ENCODE results near the gene HSD17B1.
"Not testable (repeated sequence)": the region's sequence is repeated elsewhere in the genome, so short reads cannot be mapped to it uniquely, and the experiment has no call there.

HSD17B1 gene

DNA sequence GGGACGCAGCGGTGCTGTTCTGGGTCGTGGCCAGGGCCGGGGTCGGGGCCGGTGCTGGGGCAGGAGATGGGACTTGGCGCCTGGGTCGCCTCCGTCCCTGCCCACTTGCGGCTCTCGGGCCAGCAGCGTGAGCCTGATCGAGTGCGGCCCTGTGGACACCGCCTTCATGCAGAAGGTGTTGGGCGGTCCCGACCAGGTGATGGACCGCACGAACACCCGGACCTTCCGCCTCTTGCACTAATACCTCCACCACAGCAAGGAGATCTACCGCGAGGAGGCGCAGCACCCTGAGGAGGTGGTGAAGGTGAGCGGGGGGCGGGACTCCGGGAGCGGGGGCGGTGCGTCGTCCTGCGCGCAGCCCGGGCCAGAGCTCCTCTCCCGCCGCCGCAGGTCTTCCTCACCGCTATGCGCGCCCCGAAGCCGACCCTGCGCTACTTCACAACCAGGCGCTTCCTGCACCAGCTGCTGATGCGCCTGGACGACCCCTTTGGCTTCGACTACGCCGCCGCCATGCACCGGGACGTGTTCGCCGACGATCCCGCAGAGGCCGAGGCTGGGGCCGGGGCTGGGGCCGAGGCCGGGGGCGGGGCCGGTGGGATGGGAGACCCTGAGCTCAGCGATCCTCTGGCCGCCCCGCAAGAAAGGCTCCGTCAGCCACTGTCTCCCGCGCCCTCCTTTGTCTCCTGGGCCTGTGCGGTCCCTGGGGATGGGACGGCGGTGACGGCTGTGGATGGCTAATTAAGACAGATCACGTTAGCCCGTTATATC is 4.5 kb upstream of the HSD17B1 start:
- peak; percentile 56 for DNase-seq (ENCODE audit: low read depth)

DNA sequence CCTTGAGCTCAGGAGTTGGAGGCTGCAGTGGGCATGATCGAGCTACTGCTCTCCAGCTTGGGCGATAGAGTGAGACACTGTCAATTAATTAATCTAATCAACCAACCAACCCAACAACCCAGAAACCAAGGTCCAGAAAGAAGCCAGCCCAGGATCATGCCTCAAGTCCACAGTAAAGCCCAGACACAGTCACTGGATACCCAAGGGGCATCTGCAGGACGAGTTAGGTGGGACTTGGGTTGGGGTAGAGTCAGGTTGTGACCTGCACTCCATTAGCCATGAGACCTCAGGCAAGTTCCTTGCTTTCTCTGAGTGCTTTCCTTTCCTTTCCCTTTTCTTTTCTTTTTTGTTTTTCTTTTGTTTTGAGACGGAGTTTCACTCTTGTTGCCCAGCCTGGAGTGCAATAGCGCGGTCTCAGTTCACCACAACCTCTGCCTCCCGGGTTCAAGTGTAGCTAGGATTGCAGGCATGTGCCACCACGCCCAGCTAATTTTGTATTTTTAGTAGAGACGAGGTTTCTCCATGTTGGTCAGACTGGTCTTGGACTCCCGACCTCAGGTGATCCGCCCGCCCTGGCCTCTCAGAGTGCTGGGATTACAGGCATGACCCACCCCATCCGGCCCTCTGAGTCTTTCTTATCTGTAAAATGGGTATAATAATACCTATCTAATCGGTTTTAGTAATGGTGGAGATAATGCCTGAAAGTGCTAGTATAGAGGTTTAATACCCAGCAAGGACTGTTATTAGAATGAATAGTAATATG is 3.5 kb upstream of the HSD17B1 start:
- no peak for DNase-seq (ENCODE audit: low read depth)

DNA sequence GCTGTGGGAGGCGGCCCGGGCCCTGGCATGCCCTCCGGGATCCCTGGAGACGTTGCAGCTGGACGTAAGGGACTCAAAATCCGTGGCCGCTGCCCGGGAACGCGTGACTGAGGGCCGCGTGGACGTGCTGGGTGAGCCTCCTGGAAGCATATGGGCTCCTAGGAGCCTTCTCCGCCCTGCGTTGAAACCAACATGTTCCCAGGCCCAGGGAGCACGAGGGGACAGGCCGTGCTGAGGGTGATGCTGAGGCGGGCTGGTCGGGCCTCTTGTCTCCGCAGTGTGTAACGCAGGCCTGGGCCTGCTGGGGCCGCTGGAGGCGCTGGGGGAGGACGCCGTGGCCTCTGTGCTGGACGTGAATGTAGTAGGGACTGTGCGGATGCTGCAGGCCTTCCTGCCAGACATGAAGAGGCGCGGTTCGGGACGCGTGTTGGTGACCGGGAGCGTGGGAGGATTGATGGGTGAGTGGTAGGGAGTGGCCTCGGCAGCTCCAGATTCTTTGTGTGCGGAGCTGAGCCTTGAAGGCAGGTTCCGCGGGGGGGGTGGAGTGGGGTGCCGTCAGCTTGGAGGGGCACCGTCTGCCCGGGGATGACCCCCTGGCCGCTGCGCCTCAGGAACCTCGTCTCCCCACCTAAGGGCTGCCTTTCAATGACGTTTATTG is 567 bp downstream of the HSD17B1 start:
- DNase-seq (ENCODE audit: low read depth), result no peak

DNA sequence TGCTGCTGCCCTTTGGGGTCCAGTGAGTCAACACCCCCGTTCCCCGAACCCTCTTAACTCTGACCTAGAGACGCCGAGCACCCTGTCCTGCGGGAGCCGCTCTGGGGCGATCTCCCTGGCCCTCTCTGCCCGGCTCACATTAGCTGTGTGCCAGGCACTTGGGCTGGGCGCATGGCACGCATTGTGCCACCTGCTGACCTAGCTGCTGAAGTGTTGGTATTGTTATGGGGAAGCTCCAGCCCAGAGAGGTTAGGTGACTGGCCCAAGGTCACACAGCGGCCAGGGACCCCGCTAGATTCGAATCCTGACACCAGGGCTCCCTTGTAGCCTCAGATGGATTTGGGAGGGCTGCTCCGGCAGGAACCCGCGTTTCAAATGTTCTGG is 1.1 kb downstream of the HSD17B1 start:
- no peak for DNase-seq (ENCODE audit: low read depth)

DNA sequence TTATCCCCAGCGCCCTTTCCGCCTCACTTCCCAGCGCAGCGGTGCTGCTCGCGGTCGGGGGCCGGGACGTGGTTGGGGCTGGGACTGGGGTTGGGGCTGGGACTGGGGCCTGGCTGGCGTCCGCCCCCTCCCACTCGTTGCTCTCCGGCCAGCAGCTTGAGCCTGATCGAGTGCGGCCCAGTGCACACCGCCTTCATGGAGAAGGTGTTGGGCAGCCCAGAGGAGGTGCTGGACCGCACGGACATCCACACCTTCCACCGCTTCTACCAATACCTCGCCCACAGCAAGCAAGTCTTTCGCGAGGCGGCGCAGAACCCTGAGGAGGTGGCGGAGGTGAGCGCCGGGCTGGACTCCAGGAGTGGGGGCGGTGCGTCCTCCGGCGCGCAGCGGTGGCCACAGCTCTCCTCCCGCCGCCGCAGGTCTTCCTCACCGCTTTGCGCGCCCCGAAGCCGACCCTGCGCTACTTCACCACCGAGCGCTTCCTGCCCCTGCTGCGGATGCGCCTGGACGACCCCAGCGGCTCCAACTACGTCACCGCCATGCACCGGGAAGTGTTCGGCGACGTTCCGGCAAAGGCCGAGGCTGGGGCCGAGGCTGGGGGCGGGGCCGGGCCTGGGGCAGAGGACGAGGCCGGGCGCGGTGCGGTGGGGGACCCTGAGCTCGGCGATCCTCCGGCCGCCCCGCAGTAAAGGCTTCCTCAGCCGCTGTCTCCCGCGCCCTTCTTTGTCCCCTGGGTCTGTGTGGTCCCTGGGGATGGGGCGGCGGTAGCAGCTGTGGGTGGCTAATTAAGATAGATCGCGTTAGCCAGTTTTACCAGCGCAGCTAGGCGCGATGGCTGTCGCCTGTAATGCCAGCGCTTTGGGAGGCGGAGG is 1.8 kb downstream of the HSD17B1 start:
- peak; percentile 72 for DNase-seq (ENCODE audit: low read depth)

DNA sequence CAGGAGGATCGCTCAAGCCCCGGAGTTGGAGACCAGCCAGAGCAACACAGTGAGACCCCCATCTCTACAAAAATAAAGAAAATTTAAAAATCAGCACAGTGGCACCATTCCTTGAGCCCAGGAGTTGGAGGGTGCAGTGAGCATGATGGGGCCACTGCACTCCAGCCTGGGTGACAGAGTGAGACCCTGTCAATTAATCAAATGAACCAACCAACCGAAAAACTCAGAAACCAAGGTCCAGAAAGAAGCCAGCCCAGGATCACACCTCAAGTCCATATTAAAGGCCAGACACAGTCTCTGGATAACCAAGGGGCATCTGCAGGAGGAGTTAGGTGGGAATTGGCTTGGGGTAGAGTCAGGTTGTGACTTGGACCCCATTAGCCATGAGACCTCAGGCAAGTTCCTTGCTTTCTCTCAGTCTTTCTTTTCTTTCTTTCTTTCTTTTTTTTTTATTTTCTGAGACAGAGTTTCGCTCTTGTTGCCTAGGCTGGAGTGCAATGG is 2.4 kb downstream of the HSD17B1 start:
- no peak for DNase-seq (ENCODE audit: low read depth)

DNA sequence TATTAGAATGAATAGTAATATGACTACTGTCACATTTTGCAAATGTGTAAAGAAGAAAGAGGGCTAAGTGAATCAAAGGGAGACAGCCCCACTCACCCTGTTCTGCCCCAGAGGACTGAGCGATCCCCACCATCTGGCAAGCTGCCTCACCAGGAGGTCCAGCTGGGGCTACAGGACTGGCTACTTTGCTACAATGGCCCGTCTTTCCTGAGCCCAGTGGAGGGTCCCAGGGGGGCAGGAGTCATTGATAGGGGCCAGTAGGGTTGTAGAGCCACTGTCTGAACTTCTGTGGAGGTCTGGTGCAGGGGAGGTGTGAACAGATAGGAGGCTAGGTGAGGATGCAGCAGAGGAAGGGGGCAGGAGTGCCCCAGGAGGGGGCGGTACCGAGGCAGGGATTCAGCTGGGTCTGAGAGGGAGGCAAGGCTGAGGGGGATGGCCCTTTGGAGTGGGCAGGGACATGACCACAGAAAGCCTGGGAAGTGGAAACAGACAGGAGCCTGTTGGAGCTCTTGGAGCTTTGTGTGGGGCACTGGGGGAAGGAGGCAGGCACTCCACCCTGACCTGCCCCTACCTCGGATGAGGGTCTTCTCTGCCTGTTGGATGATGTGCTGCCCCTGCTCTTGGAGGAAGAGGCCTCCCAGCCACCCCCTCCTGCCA is 3.4 kb downstream of the HSD17B1 start:
- DNase-seq (ENCODE audit: low read depth), result not testable (repeated sequence)

DNA sequence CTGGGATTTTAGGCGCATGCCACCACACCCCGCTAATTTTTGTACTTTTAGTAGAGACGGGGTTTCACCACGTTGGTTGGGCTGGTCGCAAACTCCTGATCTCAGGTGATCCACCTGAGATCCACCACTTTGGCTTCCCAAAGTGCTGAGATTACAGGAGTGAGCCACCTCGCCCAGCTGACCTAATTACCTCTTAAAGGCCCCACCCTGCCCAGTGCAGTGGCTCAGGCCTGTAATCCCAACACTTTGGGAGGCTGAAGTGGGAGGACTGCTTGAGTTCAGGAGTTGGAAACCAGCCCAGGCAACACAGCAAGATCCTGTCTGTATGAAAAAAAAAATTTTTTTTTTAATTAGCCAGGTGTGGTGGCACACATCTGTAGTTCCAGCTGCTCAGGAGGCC is 6.4 kb downstream of the HSD17B1 start:
- no peak for DNase-seq (ENCODE audit: low read depth)

DNA sequence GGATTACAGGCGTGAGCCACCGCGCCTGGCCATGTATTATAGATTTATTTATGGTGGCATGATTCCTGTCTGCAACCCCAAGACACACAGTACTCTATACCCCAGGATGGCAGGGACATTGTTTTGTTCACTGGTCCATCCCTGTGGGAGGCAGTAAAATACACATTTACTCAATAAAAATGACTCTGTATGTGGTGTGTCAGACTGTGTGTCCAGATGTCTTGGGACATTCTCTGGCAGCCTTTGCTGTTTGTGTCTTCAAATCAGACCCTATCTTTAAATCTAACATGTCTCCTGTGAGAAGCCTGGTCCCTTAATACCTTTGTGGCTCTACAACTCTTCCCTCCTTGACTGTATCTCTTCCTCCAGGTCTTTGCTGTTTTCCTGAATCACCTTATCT is 7.5 kb downstream of the HSD17B1 start:
- DNase-seq (ENCODE audit: low read depth), result no peak

DNA sequence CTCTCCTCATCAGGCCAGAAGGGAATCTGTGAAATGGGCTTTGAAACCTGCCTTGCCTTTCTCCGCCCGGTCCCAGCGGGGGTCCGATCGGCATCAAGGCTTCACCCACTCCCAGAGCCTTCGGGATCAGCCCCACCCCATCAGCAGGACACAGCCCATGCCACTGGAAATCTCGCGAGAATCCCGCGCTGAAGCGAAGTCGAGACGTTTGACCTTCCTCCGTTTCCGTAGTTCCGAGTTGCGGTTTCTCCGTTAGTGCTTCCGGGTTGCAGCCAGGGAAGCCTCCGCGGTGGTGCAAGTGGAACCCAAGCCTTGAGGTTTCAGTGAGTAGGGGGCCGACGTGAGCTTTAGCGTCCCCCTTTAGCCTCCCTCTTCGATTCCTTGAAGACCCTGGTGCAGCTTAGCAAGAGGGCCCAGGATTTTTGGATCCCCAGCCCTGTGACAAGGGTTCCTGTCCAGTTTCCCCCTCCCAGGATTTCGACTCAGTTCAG is 9.2 kb downstream of the HSD17B1 start, which contains the start of gene COASY:
TSS of gene COASY (plus strand) at position 252 of the 491 bp plus-strand sequence. CDS start 475 bp downstream, outside the sequence.
- peak; percentile 97 for DNase-seq (ENCODE audit: low read depth)

DNA sequence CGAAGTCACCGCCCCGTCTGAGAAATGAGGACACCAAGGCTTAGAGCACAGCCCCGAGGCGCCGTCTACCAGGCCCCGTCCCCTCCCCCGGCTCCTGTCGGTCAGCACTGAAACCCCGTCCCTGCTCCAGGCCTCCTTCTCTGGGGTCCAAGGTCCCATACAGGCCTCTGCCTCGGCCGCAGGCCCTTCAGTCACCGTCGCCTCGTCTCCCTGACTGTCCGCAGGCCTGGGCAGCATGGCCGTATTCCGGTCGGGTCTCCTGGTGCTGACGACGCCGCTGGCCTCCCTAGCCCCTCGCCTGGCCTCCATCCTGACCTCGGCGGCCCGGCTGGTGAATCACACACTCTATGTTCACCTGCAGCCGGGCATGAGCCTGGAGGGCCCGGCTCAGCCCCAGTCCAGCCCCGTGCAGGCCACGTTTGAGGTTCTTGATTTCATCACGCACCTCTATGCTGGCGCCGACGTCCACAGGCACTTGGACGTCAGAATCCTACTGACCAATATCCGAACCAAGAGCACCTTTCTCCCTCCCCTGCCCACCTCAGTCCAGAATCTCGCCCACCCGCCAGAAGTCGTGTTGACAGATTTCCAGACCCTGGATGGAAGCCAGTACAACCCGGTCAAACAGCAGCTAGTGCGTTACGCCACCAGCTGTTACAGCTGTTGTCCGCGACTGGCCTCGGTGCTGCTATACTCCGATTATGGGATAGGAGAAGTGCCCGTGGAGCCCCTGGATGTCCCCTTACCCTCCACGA is 9.8 kb downstream of the HSD17B1 start:
- peak; percentile 51 for DNase-seq (ENCODE audit: low read depth)

DNA sequence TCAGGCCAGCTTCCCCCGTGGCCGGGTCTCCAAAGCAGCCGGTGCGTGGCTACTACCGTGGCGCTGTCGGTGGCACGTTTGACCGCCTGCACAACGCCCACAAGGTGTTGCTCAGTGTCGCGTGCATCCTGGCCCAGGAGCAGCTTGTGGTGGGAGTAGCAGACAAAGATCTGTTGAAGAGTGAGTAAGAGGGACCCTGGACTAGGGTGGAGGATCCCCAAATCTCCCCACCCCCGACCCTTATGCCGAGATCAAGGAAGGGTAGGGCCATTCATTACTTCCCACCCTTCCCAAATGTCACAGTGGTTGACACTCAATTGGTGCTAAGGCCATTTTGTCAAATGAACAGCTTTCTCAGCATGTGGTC is 10.4 kb downstream of the HSD17B1 start:
- no peak for DNase-seq (ENCODE audit: low read depth)

DNA sequence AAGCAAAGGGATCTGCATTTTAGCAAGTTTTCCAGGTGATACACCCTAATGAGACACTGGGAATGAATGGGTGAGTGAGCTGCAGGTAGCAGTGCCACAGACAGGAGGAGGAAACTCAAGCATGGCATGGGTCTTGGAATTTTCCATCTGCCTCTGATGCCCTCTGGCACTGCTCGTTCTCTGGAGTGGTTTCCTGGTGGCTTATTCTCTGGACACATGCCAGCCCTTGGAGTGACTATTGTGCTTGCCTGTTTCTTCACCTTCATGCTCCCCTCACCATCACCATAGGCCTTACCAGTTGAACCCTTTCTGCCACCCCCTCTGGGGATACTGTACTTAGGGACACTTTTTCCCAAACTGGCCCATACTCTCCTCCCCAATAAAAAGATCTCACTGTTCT is 10.8 kb downstream of the HSD17B1 start:
- DNase-seq (ENCODE audit: low read depth), result no peak

DNA sequence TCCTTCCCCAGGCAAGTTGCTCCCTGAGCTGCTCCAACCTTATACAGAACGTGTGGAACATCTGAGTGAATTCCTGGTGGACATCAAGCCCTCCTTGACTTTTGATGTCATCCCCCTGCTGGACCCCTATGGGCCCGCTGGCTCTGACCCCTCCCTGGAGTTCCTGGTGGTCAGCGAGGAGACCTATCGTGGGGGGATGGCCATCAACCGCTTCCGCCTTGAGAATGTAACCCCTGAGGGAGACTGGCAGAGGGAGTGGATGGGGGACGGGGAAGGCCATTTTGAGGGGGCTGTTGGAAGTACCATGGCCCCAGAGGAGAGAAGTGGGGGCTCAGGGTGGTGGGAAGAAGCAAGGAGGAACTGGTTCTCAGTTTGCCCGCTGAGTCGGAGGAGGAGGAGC is 11.2 kb downstream of the HSD17B1 start:
- no peak for DNase-seq (ENCODE audit: low read depth)

DNA sequence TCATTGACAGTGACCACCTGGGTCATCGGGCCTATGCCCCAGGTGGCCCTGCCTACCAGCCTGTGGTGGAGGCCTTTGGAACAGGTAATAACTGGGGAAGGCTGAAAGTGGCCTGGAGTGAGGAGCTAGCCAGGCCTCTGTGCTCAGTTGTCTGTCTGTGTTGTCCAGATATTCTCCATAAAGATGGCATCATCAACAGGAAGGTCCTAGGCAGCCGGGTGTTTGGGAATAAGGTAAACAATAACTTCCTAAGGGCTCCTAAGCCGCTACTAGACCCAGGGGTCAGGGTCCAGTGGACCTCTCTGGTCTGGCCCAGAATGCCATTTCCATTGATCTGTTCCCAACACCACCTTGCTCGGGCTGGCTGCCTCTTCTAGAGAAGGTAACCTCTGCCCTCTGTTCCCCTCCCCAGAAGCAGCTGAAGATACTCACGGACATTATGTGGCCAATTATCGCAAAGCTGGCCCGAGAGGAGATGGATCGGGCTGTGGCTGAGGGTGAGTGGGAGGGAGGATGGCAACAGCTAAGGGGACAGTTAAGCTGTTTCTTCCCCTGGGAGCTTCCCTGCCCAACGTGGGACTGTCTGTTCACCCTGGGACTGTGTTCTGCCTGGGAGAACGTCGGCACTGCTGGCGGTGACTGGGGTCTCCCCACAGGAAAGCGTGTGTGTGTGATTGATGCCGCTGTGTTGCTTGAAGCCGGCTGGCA is 12.2 kb downstream of the HSD17B1 start:
- no peak for DNase-seq (ENCODE audit: low read depth)

DNA sequence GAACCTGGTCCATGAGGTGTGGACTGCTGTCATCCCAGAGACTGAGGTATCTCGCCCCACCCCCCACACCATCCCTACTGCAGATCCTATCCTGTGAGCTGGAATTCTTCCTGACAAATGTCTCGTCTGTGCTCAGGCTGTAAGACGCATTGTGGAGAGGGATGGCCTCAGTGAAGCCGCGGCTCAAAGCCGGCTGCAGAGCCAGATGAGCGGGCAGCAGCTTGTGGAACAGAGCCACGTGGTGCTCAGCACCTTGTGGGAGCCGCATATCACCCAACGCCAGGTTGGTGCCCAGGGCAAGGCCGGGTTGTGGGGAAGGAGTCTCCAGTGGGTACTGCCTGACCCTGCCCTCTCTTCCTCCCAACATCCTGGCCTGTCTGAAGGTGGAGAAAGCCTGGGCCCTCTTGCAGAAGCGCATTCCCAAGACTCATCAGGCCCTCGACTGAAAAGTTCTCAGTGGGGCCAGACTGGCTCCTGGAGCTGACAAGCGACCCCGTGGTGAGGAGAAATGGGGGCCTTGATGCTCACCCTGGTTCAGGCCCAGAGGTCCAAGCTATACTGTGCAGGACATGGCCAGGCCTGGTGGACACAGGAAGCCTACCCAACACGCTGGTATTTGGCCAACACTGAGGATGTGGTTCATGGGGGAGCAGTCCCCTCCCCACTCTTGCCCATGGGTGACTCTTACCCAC is 12.9 kb downstream of the HSD17B1 start:
- DNase-seq (ENCODE audit: low read depth), result no peak

DNA sequence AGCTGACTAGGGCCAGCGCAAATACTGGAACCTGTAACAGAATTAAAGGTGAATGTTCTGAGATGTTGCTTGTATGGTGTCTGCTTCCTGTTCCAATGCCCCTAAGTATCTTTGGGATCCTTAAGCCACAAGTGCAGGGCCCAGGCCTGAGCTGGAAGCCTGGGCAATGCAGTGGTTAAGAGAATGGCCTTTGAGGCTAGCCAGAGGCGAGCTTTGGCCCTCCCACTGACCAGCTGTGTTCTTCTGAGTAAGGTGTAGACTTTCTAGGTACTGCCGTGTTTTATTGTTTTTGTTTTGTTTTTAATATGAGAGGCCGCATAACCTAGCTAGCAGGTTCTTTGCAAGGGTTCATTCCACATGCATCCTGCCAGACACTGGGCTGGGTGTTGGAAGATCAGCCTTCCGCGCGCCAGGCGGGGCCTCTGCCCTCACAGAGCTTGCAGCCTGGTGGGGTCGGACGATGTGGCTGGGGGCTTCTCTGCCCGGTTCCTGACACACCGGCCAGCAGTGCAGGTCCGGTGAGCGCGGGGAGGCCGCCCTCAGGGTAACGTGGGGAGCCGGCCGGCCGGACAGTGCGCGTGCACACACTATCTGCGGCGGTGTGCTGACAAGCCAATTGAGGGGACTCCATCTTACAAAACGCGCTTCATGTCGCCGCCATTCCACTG is 13.6 kb downstream of the HSD17B1 start:
- no peak for DNase-seq (ENCODE audit: low read depth)

DNA sequence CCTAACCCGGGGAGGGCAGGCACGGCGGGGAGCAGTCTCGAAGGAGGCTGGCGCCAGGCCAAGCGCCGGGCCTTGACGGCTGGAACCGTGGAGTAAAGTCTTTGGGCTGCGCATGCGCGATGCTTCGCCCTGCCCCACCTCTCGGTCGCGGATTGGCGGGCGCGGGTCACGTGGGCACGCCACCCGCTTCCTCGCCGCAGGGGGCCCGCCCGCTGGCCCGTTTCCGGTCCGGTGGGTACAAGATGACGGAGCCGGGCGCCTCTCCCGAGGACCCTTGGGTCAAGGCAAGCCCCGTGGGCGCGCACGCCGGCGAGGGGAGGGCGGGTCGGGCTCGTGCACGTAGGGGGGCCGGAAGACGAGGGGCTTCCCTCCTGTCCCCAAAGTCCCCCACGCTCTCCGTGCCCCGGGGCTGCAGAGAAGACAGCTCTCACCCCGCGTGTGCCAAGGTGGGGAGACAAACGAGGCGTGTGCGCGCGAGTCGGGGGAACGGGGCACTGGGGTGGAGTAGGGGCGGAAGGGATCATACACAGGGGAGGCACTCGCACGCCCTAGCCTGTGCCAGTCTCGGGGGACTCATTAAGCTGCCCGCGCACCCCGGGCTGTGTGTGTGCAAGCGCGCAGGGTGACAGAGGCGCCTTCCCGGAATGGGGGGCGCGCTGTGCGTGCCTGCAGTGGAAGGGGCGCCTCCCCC is 14.3 kb downstream of the HSD17B1 start, which contains the start of gene MLX:
TSS of gene MLX (plus strand) at position 218 of the 691 bp plus-strand sequence. CDS start at position 243, 25 bp downstream.
- DNase-seq (ENCODE audit: low read depth), result peak; percentile 79

Measured in iris pigment epithelial cell (primary cell).